HG02870 (cell line): Measurements from ENCODE around the gene AGBL5.
A peak's percentile ranks its signal among the peaks of the same experiment; 100 is the strongest.
"Not testable (repeated sequence)": the region's sequence is repeated elsewhere in the genome, so short reads cannot be mapped to it uniquely, and the experiment has no call there.

Source experiments
- ATAC-seq: cut with Tn5 transposase; IDR thresholded peaks from one replicate; pipeline ENCODE4 v1.9.1; 2021; ENCODE audit warnings: mild to moderate bottlenecking, moderate library complexity; ENCODE audit not compliant: unreplicated experiment

AGBL5 gene

GRCh38 chr2:27051902-27052645 is 606 bp downstream of the AGBL5 start:
- no peak for ATAC-seq

- no peak for ATAC-seq
These were observed 1.9 kb downstream of the AGBL5 start for GRCh38 chr2:27053321-27053720.

GRCh38 chr2:27053776-27054175 is 2.3 kb downstream of the AGBL5 start:
- ATAC-seq: no peak

GRCh38 chr2:27054721-27055120 is 3.3 kb downstream of the AGBL5 start:
- no peak for ATAC-seq

GRCh38 chr2:27057184-27057583 is 5.7 kb downstream of the AGBL5 start:
- no peak for ATAC-seq

- ATAC-seq: no peak
These were observed 6.7 kb downstream of the AGBL5 start for GRCh38 chr2:27058210-27058609.

- no peak for ATAC-seq
These were observed 7.8 kb downstream of the AGBL5 start for GRCh38 chr2:27059141-27059820.

GRCh38 chr2:27060323-27060722 is 8.9 kb downstream of the AGBL5 start:
- no peak for ATAC-seq

GRCh38 chr2:27065128-27065527 is 13.7 kb downstream of the AGBL5 start:
- no peak for ATAC-seq

- no peak for ATAC-seq
These were observed 15.9 kb downstream of the AGBL5 start for GRCh38 chr2:27067385-27067784.

GRCh38 chr2:27069436-27069835 is 18.0 kb downstream of the AGBL5 start:
- no peak for ATAC-seq

GRCh38 chr2:27069961-27070618 is 18.6 kb downstream of the AGBL5 start:
- no peak for ATAC-seq

- ATAC-seq: no peak
These were observed 19.3 kb downstream of the AGBL5 start for GRCh38 chr2:27070653-27071276.

GRCh38 chr2:27071277-27071989 is 20.0 kb downstream of the AGBL5 start, which contains the start of gene OST4:
OST4 (minus strand) TSS chr2:27071654.
- peak; percentile 81 for ATAC-seq

- peak; percentile 15 for ATAC-seq
These were observed 20.7 kb downstream of the AGBL5 start for GRCh38 chr2:27071990-27072830.

- ATAC-seq: no peak
These were observed 21.5 kb downstream of the AGBL5 start for GRCh38 chr2:27072920-27073319.

GRCh38 chr2:27073782-27074181 is 22.3 kb downstream of the AGBL5 start:
- no peak for ATAC-seq

- ATAC-seq: no peak
These were observed 23.5 kb downstream of the AGBL5 start for GRCh38 chr2:27074738-27075565.

GRCh38 chr2:27075566-27075871 is 24.1 kb downstream of the AGBL5 start:
- ATAC-seq: not testable (repeated sequence)
